ENCODE results near the gene SPECC1.

The SPECC1 gene

GRCh38 chr17:20077978-20078685, 69.0 kb downstream of the SPECC1 start:
- TF ChIP-seq, protein P1, sequence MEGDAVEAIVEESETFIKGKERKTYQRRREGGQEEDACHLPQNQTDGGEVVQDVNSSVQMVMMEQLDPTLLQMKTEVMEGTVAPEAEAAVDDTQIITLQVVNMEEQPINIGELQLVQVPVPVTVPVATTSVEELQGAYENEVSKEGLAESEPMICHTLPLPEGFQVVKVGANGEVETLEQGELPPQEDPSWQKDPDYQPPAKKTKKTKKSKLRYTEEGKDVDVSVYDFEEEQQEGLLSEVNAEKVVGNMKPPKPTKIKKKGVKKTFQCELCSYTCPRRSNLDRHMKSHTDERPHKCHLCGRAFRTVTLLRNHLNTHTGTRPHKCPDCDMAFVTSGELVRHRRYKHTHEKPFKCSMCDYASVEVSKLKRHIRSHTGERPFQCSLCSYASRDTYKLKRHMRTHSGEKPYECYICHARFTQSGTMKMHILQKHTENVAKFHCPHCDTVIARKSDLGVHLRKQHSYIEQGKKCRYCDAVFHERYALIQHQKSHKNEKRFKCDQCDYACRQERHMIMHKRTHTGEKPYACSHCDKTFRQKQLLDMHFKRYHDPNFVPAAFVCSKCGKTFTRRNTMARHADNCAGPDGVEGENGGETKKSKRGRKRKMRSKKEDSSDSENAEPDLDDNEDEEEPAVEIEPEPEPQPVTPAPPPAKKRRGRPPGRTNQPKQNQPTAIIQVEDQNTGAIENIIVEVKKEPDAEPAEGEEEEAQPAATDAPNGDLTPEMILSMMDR (IDR thresholded peaks at IDR 0.05; ENCODE audit: low read depth, low read length, missing control alignments) = no peak
- no peak for DNase-seq (ENCODE audit: low read depth)
- no peak overlapping the region for H3K4me3 ChIP-seq (ENCODE audit: low read depth, low read length)

DNA sequence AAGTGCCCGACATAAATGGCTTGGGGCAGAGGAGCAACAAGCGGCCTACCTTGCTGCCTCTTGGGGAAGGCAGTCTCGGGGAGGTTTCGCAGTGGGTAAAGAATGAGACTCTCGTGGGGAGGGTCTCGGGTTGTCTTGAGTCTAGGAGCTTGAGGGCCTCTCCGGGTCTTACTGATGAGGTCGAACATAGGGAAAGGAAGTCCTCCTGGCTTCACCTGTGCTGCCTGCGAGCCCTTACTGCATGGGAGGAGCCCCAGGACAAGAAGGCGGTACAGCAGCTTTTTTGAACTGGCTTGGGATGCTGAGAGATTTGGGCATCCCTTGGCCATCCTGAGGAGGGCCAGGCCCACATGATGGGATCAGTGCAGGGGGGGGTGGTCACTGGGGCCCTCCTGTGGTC, 71.4 kb downstream of the SPECC1 start:
- TF ChIP-seq, protein P1 (IDR thresholded peaks at IDR 0.05; ENCODE audit: low read depth, low read length, missing control alignments) = no peak
- DNase-seq (ENCODE audit: low read depth) = no peak
- no peak overlapping the region for H3K4me3 ChIP-seq (ENCODE audit: low read depth, low read length)

- H3K4me3 ChIP-seq (ENCODE audit: low read depth, low read length) = no peak overlapping the region
- no peak for DNase-seq (ENCODE audit: low read depth)
- TF ChIP-seq, protein P1 (IDR thresholded peaks at IDR 0.05; ENCODE audit: low read depth, low read length, missing control alignments) = no peak
Measured at GRCh38 chr17:20083156-20083859, 74.1 kb downstream of the SPECC1 start.

DNA sequence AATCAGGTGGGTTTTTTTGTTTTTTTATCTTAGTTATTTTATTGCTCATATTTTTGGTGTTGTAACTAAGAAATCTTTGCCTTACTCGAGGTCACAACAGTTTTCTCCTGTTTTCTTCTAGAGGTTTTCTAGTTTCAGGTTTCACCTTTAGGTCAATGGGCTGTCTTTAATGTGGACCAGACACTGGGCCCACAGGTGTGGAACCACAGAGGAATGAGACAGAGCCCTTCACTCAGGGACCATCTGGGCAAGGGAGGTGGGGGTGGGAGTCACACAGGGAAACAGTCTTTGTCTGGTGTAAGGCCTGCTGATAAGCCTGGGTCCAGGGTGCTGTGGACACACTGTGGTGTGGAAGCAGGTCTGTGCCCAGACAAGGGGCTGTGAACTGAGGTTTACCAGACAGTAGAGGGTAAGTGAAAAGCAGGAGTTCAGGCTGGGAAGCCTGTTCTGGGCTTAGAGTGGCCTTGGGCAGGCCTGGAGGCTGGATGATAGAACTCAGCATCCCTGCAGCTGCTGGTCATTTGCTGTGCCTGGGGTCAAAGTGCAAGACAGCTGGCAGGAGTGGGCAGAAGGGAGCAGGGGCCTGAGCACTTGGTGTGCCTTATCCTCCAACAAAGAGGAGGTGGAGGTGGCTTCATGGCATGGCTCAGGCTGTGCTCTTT, 75.6 kb downstream of the SPECC1 start:
- H3K4me3 ChIP-seq (ENCODE audit: low read depth, low read length) = no peak overlapping the region
- TF ChIP-seq, protein P1 (IDR thresholded peaks at IDR 0.05; ENCODE audit: low read depth, low read length, missing control alignments) = no peak
- no peak for DNase-seq (ENCODE audit: low read depth)

DNA sequence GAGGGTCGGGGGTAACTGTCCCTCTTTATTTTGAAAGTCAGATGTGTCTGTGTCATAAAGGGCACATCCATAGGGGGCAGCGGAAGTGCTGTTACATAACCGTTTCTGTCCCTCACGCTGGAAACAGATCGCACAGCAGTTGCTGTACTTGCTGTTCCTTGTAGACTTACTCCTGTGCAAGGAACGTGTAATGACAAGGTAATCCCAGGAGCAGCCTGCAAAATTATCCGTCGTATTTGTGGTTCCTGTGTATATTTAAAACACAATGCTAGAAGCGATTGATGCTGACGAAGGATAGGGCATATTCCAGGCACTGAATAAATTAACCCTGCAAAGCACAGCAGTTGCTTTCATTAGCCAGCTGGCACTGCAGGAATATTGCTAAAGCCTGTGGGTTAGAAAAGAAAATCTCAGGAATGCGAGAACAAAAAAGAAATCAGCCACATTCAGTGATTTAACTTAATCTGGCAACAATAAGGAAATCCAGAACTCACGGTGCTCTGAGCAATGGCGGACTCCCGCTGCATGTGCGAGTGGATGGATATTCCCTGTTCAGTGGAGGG, 76.2 kb downstream of the SPECC1 start:
- TF ChIP-seq, protein P1 (IDR thresholded peaks at IDR 0.05; ENCODE audit: low read depth, low read length, missing control alignments) = no peak

DNA sequence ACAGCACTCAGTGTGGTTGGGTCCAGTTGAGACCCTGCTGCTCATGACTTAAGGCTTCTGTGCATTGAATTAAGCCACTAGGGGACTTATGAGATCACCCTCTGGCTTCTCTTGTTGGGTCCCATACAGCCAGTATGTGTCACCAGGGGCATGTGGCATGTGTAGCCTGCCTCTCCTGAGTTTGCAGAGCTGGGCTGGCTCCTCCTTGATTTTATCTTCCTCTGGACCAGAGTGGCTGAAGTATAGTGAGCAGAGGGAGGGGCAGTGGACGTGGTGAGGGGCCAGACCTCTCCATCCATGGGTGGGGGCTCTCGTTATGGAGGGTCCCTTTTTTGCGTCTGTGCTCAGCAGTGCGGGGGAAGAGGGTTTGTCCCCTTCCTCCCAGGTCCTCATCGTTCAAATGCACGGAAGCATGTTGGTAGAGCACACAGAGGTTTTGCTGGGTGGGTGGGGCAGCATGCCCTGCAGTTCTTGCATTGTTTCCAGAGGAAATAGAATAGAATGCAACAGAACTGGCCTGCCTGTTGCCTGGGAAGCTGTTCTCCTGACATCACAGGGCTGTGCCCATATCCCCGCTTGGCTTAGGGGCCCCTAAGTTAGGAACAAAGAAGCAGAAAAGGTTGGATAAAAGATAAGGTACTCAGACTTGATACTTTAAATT, 77.4 kb downstream of the SPECC1 start:
- DNase-seq (ENCODE audit: low read depth) = no peak
- no peak overlapping the region for H3K4me3 ChIP-seq (ENCODE audit: low read depth, low read length)
- TF ChIP-seq, protein P1 (IDR thresholded peaks at IDR 0.05; ENCODE audit: low read depth, low read length, missing control alignments) = no peak

More for the DNA sequence above, 76.2 kb downstream of the SPECC1 start:
- no peak for DNase-seq (ENCODE audit: low read depth)
- no peak overlapping the region for H3K4me3 ChIP-seq (ENCODE audit: low read depth, low read length)
